HTR-8/SVneo (cell line): ENCODE data around the gene LRP1B.
"Not testable (repeated sequence)": the region's sequence is repeated elsewhere in the genome, so short reads cannot be mapped to it uniquely, and the experiment has no call there.

Experiments
- DNase-seq: peaks from one replicate; pipeline ENCODE4 v3.0.0; 2011; ENCODE audit warnings: low spot score, mixed read lengths; ENCODE audit not compliant: insufficient read length
- FAIRE-seq: peaks from 2 replicates; lab custom pipeline; 2011; peaks lifted over from hg19 to GRCh38; lab: Jason Lieb, UNC

Gene LRP1B

DNA sequence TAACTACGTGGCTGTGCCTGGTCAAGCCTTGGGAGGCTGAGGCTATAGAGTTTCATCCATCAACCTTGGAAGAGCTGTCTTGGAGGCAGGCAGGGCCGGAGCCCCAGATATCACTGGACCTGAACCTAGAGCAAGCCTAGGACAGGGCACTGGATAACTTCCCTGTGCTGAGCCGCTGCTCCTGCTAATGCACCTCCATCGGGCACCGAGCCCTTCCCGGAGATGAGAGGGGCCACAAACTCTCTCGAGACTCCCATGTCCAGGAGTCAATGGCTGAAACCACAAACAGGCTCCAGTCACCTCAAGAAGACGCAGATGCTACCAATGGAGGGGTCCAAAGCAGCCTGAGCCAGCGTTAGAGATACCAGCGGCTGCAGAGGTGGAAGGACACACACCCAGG lies 866.0 kb downstream of the LRP1B start:
- FAIRE-seq (no peak), DNase-seq (no peak)

DNA sequence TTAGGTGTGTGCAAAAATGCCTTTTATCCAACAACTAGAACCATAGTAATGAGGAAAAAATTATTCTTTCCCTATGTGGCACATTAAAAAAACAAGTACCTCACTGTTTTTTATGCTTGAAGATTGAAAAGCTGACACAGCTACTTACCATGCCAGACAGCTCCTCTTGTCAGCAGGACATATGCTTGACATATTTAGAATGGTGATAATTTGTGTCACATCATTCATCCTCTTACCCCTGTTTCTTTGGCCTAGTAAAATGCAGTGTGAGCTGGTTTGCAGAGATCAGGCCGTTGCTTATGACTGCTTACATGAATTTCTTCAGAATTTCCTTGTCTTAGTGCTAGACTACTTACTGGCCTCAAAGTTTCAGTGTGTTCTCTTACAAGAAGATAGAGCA lies 869.9 kb downstream of the LRP1B start:
- FAIRE-seq: no peak
- DNase-seq: no peak

DNA sequence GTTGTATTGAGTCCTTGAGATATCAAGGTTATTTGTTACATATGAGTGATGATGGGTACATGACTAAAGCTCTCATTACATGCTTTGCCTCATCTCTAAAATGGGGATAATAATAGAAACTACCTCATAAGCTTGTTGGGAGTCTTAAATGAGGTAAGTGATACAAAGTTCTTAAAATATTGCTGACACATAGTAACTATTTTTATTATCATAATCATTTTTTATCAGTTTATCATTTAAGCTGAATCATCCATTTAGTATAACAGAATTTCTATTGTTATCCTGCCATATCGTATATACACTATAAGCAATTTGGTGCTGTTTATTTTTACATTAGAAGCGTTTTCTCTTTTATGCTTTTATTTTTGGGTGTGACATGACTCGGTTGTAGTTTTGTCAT lies 871.1 kb downstream of the LRP1B start:
- DNase-seq (no peak), FAIRE-seq (no peak)

DNA sequence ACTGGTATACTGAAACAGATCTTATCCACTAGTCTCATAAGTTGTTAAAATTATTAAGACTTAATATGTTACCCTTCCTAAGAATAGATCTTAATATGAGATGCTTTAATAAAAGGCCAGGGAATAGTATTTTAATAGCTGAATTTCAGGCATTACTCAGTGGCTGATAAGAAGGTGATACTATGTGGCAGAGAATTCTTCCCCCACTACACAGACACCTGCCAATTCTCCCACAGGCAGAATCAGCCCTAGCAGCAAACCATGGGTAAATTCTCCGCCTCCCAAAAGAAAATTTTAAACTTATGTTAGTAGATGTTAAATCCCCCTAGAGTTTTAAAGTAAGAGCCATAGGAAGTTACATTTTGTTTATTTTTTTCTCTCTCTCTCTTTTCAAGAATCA lies 888.8 kb downstream of the LRP1B start:
- FAIRE-seq: no peak

DNA sequence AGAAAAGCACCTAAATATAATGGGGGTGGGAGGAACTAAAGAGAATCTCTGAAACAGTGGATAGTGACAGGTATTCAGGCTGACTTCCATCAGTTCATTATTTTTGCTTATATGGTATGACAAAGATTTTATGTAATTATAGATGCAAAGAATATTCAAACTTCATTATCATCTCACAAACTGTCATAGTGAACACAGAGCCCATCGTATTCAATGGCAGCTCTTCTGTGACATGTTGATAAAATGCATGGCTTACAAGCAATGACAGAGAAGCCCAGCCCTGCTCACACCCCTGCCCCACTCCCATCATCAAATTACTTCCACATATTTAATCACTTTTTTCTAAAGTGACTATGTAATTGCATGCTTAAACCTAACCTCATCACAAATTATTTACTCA lies 904.3 kb downstream of the LRP1B start:
- no peak for FAIRE-seq
- DNase-seq: no peak

More for the DNA sequence above, 888.8 kb downstream of the LRP1B start:
- no peak for DNase-seq

DNA sequence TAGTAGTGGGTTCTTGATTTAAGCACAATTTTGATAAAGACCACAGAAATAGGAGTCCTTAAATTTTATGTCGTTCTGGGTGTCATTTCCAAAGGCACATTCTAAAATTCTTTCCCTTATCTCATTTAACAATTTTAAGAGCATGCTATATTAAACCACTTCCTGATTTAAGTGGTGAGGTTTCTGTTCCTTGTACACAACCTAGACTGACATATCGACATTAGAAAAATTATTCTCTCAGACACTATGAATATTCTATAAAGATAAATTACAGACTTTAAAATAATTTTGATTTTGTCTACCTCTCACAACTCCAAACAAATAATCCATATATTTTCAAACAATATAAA lies 923.8 kb downstream of the LRP1B start:
- no peak for FAIRE-seq
- DNase-seq: no peak

DNA sequence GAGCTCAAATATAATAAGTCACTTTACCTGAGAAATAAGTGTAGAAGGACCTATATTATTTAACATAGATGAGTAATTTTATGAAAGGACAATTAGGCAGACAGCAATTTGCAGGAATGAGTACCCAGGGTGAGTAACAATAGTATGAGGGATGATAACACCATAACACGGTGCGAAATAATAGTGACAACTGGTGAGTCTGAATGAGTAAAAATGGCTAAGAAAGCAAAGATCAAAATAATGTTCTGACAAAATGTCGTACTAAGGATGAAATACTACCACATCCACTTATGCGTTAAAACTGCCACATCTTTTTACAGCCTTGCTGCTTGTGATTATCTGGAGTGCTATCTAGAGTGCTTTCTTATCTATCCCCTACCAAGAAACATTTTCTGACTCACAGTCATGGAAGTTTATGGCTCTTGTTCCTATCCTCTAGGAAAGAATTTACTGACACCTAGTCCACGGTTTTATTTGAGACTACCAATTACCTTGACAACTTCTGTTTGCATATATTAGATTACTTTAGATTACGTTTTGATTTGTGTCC lies 929.7 kb downstream of the LRP1B start:
- no peak for FAIRE-seq
- no peak for DNase-seq

DNA sequence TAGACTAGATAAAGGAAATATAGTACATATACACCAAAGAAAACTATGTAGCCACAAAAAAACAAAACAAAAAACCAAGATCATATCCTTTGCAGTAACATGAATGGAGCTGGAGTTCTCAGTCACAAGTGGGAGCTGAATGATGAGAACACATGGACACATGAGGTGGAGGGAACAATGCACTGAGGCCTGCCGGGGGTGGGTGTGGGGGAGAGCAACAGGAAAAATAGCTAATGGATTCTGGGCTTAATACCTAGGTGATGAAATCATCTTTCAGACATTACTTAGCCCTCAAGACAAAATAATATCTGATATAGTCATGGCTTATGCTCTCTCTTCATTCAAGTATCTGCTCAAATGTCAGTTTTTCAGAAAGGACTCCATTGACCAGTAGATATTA lies 930.6 kb downstream of the LRP1B start:
- DNase-seq: no peak
- FAIRE-seq: no peak

DNA sequence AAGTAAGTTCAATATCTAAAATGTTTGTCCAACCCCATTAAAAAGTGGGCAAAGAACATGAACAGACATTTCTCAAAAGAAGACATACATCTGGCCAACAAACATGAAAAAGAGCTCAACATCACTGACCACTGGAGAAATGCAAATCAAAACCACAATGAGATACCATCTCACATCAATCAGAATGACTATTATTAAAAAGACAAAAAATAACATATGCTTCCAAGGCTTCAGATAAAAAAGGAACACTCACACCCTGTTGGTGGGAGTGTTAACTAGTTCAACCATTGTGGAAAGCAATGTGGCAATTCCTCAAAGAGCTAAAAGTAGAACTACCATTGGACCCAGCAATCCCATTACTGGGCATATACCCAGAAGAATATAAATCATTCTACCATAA lies 931.1 kb downstream of the LRP1B start:
- DNase-seq: no peak
- FAIRE-seq: no peak

DNA sequence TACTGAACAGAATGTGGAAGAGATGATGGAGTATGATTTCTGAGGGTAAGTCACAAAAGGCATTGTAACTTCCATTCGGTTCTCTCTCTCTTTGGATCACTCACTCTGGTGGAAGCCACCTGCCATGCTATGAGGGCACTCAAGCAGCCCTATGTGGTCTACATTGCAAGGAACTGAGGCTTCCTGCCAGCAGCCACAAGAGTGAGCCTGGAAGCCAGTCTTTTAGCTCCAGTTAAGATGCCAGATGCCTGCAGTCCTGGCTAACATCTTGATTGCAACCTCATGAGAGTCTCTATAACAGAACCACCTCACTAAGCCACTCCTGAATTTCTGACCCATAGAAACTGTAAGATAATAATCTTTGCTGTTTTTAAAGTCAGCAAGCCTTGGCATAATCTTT lies 935.7 kb downstream of the LRP1B start:
- no peak for DNase-seq
- no peak for FAIRE-seq

DNA sequence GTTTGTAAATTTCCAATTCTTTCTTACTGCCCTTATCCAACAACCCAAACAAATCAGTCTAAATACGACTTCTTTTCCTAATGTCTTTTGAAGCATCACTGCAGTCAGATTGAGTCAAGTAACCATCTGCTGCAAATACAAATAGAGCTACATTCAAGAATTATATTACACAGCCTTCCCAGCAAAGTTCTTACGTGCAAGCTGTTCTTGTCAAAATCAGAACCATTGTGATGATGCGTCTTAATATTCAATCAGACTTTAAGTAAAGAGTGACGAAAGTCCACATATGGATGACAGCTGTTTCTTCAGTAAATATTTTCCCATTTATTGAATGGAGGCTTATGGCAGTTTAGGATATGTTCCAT lies 943.8 kb downstream of the LRP1B start:
- FAIRE-seq (no peak), DNase-seq (no peak)

DNA sequence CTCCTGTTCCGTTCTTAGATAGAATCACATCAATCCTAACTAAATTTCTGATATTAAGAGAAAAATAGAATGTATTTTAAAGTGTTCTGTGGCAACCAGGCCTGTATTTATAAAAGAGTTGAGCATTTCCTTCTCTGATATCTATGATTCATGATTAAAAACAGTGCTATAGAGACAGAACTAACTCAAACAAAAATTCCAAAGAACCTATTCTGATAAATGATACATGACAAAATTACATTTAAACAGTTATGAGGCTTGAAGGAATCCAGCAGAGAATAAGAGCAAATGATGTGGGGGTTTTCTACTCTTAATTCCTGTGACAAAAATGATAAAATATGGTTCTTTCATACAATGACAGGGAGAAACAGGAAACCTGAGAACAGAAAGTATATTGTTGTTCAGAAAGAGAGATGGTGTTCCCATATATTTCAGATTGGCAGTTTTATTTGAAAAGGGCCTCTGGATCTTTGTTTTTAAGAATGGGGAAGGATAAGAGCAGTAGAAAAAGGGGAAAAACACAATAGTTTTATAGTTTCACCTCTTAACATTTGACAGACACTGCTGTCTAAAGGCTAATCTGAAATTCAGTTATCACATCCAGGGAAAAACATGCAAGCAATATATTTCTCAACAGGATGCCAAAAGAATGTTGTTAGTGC lies 944.3 kb downstream of the LRP1B start:
- FAIRE-seq: no peak

DNA sequence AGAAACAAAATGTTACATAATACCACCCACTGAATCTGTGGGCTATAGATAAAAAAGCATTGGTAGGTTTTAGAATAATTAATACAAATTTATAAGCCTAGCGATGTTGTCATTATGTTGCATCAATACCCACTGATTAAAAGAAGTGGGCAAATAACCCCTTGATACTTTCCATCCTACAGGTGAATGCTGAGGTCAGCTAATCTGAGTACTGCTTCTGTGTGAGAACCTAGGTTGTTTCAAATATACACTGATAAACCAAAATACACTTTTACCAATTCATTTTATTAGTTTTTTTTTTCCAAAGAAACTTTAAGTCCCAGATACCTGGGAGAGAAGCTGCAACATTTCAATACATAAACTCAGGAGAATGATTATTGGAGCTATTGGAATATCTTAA lies 948.6 kb downstream of the LRP1B start:
- no peak for DNase-seq
- FAIRE-seq: no peak

More for the DNA sequence above, 944.3 kb downstream of the LRP1B start:
- DNase-seq: no peak

DNA sequence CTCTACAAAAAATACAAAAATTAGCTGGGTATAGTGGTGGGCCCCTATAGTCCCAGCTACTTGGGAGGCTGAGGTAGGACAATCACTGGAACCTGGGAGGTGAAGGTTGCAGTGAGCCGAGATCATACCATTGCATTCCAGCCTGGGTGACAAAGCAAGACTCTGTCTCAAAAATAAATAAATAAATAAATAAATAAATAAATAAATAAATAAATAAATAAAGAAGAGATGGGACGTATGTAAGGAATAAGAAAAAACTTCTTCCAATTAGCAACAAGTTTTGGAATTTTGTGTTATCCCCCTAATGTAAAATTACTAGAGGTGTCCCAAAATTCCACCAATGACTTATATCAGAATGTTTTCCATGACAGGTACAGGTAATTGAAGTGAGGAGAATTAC lies 961.7 kb downstream of the LRP1B start:
- FAIRE-seq, DNase-seq: not testable (repeated sequence)

DNA sequence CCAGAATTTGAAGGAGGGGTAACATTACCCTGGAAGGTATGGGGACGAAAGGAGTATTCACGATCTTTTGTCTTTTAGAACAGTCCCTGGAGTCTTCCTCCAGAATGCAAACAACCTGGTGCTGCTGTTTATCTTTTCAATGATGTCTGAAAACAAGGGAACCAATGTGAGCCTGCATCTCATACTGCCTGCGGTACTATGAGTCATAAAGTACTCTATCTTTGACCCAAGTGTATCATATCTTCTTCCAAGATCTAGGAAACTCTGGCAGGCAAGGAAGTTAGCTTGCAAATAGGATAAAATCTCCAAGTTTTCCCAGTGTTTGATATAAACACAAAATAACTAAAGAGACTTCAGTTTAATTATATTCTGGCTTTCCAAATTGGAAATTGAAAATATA lies 968.5 kb downstream of the LRP1B start:
- FAIRE-seq: no peak

DNA sequence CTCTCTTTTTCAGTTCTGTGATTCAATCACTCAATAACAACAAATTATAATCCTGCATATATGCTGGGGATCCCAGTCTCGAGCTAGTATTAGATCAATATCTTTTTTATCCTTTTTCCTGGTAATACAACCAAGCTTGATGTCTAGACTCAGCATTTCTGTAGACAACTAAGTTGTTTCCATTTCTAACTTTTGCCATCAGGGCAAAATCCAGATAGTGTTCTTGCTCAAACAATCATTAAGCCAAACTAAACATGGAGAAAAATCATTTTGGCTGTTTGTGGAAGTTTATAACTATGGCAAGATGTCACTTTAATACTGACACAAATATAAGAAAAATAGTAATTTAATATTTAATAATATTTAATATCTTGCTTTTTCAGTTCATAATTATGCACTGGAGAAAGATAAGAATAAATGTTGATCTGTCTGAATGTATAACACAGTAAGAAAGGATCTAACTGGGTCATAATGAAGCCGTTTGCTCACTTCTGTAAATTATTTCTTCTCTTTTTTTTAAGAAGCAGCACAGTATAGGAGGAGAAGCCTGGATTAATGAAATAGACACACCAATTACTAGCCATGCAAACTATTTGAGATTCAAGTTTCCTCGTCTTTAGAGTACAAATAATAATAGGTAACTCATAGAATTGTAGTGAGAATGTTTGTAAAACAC lies 979.1 kb downstream of the LRP1B start:
- DNase-seq: no peak
- FAIRE-seq: no peak

More for the DNA sequence above, 968.5 kb downstream of the LRP1B start:
- no peak for DNase-seq

DNA sequence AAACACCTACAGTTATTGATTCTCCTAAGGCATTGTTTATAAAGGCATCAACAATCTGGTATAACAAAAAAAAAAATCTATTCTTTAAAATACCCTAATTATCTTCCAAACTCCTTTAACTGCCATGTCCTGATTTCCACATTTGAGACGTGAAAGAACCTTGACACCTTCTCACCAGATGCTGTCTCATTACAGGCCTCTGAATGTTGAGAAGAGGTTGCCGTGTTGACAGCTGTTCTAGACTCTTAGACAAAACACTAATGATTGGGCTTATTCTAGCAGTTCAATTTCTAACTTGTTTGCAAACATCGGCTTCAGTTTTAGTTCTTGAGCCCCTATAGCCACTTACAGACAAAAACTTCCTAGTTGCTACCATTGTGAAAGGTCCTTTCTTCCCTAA lies 988.8 kb downstream of the LRP1B start:
- no peak for FAIRE-seq

DNA sequence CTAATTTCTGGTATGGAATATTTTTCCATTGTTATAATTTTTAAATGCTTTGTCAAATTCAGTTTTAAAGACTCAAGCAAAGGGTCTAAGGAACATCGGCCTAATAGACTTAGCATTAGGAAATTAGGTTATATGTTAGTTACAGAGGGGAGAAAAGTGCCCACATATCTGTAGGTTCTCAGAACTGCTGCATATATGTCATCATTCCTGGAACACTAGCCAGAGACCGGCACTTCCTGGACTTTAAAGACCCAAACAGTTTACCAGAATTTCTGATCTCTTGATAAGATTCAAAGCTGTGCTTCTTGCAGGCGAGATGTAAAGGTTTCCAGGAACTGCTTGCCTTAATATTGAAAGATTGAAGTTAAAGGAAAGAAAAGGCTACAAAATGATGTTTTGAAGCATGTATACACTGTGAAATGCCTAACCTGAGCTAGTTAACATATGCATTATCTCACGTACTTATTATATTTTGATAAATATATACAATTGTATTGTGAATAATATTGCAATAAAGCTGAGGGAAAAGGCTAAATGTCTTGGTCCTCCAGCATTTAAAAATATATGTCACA lies 993.6 kb downstream of the LRP1B start:
- FAIRE-seq (no peak), DNase-seq (no peak)

More for the DNA sequence above, 988.8 kb downstream of the LRP1B start:
- DNase-seq: no peak

DNA sequence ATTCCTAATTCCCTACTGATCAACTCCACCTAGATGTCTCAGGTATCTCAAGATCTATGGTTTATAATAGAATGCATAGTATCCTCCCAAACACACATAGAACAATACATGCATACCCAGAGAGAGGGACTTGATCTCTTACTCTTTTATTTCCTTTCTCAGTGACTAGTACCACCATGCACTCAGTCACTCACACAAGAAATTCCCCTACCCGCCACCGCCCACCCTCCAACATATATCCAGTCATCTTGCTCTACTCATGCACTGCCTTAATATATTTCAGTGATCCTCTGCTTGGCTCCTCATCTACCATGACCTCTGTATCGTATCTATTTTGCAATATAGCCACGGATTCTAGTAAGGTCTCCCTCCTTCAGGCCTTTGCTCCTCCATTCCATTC lies 996.9 kb downstream of the LRP1B start:
- FAIRE-seq (no peak), DNase-seq (no peak)

DNA sequence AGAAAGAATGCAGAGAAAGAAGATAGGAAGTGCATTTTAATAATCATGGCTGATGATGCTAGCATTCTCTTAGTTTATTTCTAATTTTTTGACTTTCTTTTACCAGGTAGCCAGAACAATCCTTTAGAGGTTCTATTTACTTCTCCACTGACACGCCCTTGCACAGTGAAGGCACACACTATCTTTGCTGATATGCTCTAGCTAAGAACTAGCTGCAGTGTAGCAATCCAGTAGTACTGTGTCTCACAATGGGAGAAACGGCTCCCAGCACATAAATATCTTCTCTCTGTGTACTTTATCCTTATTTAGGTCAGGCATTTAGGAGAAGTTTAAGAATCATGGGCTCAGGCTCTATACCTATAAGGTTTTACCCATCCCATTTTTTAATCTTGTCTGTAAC lies 1005.4 kb downstream of the LRP1B start:
- FAIRE-seq (no peak), DNase-seq (no peak)

DNA sequence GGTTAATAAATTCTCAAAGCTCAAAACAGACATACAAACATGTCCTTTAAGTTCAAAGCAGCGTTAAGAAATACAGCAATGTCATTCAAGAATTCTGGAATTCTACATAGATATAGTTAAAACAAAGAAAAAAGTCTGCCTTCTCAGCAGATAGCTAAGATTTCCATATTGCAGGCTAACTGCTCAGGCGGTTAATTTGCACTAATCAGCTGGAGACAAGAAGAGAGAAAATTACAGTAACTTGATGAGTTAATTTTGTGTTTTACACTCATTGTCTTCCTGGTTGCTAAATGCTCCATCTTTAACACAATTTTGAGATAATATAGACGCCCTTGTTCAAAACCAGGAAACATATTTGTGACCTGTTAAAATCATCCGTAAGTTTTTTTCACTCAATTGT lies 1012.0 kb downstream of the LRP1B start:
- FAIRE-seq: no peak
- no peak for DNase-seq

DNA sequence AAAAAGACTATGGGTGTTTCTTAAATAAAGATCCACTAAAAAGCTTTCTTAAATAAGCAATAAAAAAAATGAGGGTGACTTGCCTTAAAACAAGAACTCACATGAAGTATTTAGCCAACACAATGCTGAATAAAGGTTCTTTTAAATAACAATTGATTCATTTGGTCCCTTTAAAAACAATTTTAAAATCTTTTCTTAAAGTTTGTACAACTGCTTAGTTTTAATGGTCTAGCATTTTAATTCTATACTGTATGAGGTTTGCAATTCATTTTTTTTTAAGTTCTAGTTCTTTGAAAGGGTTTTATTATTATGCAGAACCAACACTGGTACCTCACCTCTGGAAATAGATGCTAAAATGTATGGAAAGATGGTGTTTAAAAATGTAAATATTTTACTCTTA lies 1017.5 kb downstream of the LRP1B start:
- no peak for DNase-seq
- FAIRE-seq: no peak
